Sigmoid colon (tissue), 4 donors: ENCODE data around the gene AKAP1.

Source experiments
- CTCF ChIP-seq, 4 experiments: fragments of 450-650 bp in 3 of 4; fragments of 200-600 bp in 1 of 4; IDR thresholded peaks; one replicate each; pipeline ENCODE4 v1.5.1; 2016 to 2019; ENCODE audit warnings: antibody characterized with exemption in 4 of 4, mild to moderate bottlenecking in 3 of 4, moderate library complexity in 2 of 4
- EP300 ChIP-seq, 4 donors: sonication (generic); formaldehyde crosslinking; IDR thresholded peaks; one replicate each; pipeline ENCODE4 v1.6.1; 2017; ENCODE audit warnings: antibody characterized with exemption in 4 of 4
- POLR2A ChIP-seq, 2 donors: fragments of 450-650 bp; IDR thresholded peaks; one replicate each; pipeline ENCODE4 v1.6.1; 2016; ENCODE audit warnings: antibody characterized with exemption in 2 of 2, mild to moderate bottlenecking in 2 of 2, moderate library complexity in 2 of 2
- POLR2AphosphoS5 ChIP-seq, 4 donors: sonication (generic); formaldehyde crosslinking; IDR thresholded peaks; one replicate each; pipeline ENCODE4 v1.6.1; 2017; ENCODE audit warnings: antibody characterized with exemption in 4 of 4

GRCh38 chr17:57145347-57145746, 60.3 kb downstream of the AKAP1 start:
- TF ChIP-seq CTCF (IDR thresholded peaks at IDR 0.05) (no peak), POLR2A (IDR thresholded peaks at IDR 0.05) (no peak), EP300 (IDR thresholded peaks at IDR 0.05) (no peak), POLR2AphosphoS5 (IDR thresholded peaks at IDR 0.05) (no peak)
